T follicular helper cell (primary cell): ENCODE data around the gene SP7.
"Not testable (repeated sequence)": the region's sequence is repeated elsewhere in the genome, so short reads cannot be mapped to it uniquely, and the experiment has no call there.

ENCODE experiments used
- DNase-seq: peaks from one replicate; pipeline ENCODE4 v3.0.0-alpha.2; 2020; ENCODE audit warnings: low read depth

The SP7 gene

DNA sequence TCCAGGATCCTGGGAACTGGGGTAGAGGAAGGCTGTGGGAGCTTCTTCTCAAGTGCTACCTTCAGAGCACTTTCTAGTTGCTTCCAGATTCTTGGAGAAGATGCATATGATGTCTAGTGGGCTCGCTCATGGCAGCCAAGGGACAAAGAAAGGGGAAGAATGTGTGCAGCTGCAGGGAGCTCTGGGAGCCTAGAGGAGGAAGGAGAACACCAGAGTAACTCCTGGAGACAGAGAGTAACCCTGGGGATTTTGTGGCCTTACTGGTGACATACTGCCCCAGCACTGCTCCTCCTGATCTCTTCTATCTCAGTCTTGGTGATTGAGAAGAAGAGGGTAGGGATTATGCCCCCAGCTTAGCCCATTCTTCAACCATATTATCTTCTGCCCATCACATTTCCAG, 10.3 kb upstream of the SP7 start:
- no peak for DNase-seq

DNA sequence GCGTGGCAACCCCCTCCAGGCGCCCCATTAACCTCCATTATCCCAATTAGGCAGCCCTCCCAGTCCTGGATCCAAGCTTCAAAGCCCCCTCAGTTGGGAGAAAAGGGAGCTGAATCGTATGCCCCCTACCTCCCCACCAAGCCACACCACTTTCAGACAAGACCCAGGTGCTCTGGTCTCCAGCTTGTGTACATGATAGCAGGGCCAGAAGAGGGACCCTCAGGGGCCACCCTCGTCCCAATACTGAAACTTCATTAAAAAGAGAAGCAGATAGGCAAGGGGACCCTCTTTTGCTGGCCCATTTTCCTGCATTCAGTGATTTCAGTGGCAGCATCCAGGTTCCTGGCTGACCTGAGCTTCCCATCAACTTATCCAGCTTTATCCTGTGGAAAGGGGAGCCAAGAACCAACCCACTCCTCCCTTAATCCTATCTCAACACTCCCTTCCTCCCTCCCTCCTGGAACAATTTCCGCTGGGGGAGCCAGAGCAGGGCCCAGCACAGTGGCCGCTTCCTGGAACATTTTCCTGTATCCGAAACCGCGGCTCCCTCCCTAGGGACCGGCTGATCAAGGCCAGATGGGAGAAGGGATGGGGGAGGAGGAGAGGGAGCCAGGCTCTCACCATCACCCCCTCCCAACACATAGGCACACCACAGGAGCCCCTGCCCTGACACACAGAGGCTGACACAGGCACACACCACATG, 9.5 kb upstream of the SP7 start:
- DNase-seq, result no peak

GRCh38 chr12:53344824-53345485, 8.8 kb upstream of the SP7 start:
- peak; percentile 52 for DNase-seq

DNA sequence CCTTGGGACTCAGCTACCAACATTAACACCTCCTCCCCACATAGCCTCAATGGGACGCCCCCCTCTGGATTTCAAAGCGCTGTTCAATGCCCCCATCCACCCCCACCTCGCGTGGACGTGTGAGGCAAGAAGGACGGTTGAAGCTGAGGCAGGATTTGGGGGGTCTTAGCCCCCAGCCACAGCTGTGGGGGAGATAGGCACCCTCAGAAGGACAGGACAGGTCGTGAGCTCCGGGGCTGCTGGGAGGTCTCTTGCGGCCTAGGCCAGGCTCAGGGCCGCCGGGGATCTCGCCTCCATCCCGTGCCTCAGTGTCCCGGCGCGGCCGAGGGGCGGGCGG, 8.3 kb upstream of the SP7 start:
- no peak for DNase-seq

DNA sequence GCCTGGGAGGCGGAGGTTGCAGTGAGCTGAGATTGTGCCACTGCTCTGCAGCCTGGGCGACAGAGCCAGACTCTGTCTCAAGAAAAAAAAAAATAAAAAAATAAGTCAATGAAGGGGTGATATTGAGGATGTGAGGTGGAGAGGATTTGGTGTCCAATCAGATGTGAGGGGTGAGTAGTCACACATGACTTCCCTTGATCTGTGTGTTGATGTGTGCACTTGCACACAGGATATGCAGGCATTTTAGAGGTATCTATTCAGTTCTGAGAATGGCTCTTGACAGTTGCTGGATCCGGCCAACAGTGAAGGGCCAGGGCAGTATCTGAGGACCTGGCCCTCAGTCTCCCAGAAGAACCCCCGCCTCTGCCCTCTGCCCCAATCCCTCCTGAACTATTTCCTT, 7.8 kb upstream of the SP7 start:
- no peak for DNase-seq

- no peak for DNase-seq
These were observed 7.3 kb upstream of the SP7 start for GRCh38 chr12:53343449-53343848.

- DNase-seq, result no peak
These were observed 4.2 kb upstream of the SP7 start for GRCh38 chr12:53340398-53340797.

GRCh38 chr12:53338916-53339315, 2.8 kb upstream of the SP7 start:
- DNase-seq, result no peak

DNA sequence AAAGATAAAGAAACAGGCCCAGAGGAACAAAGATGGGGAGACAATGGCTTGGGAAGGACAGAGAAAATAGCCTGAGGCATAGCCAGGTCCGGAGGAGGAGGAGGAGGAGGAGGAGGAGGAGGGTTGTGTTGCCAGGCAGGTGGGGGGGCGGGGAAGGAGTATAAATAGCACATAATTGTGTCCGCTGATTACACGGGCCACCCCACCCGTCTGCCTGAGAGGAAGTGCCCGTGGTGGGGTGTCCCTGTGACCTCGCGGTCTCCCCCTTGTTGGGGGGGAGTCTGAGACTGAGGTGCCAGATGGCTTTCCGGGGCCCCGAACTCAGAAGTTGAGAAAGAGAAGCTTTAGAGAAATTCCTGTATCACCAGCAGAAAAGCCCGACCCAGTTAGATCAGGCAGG, 1.9 kb upstream of the SP7 start:
- no peak for DNase-seq

DNA sequence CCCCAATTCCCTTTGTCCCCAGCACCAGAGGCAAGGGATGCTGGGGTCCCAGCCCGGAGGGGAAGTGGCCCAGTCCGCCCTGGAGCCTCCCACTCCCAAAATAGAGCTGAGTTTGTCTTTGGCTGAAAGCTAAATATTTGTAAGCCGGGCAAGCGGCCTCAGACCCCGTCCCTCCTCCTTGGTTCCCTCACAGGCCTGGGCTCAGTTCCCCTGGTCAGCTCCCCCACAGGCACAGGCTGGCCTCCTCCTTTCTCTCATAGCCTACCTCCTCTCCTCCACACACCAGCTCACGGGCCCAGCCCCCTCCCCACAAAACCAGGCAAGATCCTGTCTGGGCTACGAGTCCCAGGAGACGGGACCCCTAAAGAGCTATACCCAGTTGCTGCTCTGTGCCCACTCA, 1.3 kb downstream of the SP7 start:
- no peak for DNase-seq

- no peak for DNase-seq
These were observed 2.3 kb downstream of the SP7 start for GRCh38 chr12:53333845-53334244.

GRCh38 chr12:53333289-53333688, 2.9 kb downstream of the SP7 start:
- DNase-seq, result no peak

GRCh38 chr12:53332744-53333143, 3.4 kb downstream of the SP7 start:
- DNase-seq, result no peak

DNA sequence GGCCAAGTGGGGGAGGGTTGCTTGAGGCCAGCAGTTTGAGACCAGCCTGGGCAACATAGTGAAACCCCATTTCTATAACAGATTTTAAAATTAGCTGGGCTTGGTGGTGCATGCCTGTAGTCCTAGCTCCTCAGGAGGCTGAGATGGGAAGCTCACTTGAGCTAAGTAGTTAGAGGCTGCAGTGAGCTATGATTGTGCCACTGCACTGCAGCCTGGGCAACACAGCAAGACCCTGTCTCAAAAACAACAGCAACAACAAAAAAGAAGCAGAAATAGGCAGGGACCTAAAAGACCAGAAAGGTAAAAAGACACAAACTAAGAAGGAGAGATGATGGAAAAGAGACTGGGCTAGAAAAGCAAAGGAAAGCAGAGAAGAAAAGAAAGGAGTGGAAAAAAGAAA, 3.8 kb downstream of the SP7 start:
- not testable (repeated sequence) for DNase-seq

DNA sequence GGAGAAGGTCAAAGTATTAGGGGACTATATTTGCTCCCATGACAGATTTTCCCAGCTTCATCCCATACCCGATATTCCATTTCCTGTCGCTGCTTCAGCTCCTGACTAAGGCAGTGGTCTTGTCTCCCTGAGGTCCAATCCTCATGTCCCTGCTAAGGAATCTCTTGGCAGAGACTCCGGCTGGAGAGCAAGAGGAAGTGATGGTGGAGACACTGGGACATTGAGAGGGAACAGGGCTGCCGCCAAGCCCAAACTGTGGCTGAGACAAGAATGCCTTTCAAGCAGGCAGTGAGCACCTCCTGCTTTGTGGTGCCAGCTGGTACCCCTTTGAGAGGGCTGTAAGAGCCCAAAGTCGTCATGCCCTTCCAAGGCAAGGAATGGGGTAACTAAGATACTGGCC, 5.5 kb downstream of the SP7 start:
- no peak for DNase-seq

DNA sequence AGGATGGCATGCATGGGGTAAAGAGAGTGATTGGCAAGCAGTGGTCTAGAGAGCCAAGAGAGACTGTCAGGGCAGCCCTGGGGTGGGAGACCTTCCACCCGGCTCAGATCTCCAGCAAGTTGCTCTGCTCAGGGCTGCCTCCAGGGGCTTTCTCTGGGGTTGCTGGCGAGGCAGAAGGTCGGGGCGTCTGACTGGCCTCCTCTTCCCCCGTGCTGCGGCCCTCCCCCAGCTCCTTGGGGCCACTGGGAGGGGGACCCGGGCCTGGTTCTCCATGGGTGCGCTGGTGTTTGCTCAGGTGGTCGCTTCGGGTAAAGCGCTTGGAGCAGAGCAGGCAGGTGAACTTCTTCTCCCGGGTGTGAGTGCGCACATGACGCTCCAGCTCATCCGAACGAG, 8.1 kb downstream of the SP7 start:
- no peak for DNase-seq

DNA sequence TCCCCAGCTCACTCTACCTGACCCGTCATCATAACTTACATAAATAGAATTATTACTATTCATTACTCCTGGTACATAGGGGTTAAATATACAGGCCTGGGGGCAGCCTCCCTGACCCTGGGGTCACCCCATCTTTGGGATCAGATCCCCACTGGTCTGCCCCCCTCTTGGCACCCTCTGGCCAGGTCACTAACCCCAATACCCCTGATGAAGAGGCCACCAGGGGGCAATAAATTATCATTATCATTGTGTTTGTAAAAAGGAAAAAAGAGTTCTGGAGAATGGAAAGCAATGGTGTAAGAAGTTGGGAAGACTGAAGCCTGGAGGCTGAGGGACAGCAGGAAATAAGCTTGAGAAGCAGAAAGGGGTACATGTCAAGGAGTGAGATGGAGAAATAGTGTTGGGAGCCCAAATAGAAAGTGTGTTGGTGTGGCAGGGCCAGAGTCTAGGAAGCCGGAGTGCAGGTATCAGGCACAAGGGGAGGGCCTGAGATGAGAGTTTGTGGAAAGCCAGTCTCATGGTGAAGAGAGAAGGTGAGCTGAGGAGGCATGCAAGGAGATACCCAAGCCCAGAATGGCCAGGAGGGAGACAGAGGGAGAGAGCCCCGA, 8.6 kb downstream of the SP7 start:
- no peak for DNase-seq

DNA sequence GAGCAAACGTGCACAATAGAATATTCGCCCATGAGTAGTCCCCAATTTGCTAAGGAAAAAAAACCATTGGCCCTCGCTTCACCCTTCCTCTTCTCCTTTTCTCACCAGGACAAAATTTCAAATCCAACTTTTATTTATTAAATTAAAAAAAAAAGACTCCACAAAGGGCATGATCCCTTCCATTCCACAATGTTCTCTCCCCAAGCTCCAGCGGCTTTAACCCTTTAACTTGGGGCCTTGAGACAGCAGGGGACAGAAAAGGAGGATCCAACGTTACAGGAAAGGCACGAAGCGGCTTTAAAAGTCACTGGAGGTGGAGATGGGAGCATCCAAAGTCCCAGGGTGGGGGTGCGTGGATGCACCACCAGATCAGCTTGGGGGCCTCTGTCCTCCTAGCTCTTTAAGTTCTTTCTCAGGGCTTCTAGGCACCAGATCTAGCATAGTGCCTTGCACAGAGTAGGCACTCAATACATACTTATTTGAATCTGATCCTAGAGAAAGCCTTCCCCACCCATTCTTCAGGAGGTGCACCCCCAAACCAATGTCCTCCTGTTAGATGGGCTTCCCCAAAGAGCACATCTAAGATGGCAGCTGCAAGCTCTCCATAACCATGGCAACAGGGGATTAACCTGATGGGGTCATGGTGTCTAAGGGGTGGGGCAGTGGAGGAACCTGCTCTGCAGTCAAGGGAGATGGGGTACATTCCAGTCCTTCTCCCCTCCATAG, 9.5 kb downstream of the SP7 start:
- DNase-seq, result no peak

DNA sequence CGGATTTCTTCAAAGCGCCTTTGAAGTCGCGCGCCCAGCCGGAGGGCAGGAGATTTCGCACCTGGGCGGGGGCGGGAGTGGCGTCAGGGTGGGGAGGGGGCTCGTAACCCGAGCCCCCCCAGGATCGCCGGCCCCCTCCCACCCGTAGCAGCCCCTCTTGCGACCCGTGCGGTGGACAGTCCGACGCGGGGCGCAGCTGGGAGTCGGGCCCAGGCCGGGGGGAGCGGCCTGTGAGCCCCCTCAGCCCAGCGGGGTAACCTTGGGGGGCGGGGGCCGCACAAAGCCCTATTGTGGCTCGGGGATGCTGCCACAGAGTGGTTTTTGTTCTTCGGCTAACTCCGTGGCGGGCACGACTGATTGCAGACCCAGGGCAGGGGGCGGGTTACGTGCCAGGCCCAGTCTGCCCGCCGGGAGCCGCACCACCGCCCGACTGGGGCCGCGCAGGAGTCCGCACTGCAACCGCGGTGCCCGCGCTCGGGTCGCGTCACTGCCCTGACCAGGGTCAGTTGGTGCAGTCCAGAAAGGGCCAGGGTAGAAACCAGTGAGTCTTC, 10.6 kb downstream of the SP7 start:
- no peak for DNase-seq

GRCh38 chr12:53324779-53325510, 11.2 kb downstream of the SP7 start:
- DNase-seq, result peak; percentile 64

- no peak for DNase-seq
These were observed 11.9 kb downstream of the SP7 start for GRCh38 chr12:53324113-53324778.
